ENCODE data around the gene TRIO. TPM values are rescaled to one million over a fixed set of nuclear protein-coding genes. Genes with fewer than 3 reads are reported as not detected.

Gene TRIO
- total and polyA plus RNA-seq, 10 of the 15 experiments (the other 5 are each of a cell fraction or from before 2014, with no cell fraction given) = 5.1 to 96.4 (median 44.6) TPM

- TF ChIP-seq BCL3 (IDR thresholded peaks at IDR 0.05; ENCODE audit: borderline replicate concordance, insufficient read depth, low read depth, low read length, poor library complexity, severe bottlenecking) (peak; percentile 65), JUNB (IDR thresholded peaks at IDR 0.05) (peak; percentile 67), TAF1 (IDR thresholded peaks at IDR 0.05; ENCODE audit: borderline replicate concordance, low read depth, low read length) (no peak), GABPA (IDR thresholded peaks at IDR 0.05; ENCODE audit: low read depth) (peak; percentile 44; the same call in 1 of the 2 replicates), CREM (IDR thresholded peaks at IDR 0.05; ENCODE audit: low read depth) (peak; percentile 53)
These were observed 306.9 kb downstream of the TRIO start (continued) for GRCh38 chr5:14450018-14450524.

- TF ChIP-seq STAT3 (IDR thresholded peaks at IDR 0.05; ENCODE audit: low read depth, low read length) = no peak
- TF ChIP-seq BACH1 (IDR thresholded peaks at IDR 0.05; ENCODE audit: borderline replicate concordance) = no peak
- no peak for TF ChIP-seq ATF2 (IDR thresholded peaks at IDR 0.05; ENCODE audit: low read length)
- no peak for TF ChIP-seq ZBED1 (IDR thresholded peaks at IDR 0.05; ENCODE audit: borderline replicate concordance)
- TF ChIP-seq SMARCA5 (IDR thresholded peaks at IDR 0.05) = no peak
- no peak for TF ChIP-seq RUNX3 (IDR thresholded peaks at IDR 0.05; ENCODE audit: low read length)
- TF ChIP-seq MEF2B (IDR thresholded peaks at IDR 0.05; ENCODE audit: partially characterized antibody, poor library complexity, severe bottlenecking) = no peak
- TF ChIP-seq CEBPB (IDR thresholded peaks at IDR 0.05; ENCODE audit: borderline replicate concordance in 1 of 2, low read depth in 2 of 2, low read length in 2 of 2) = no peak
- no peak for TF ChIP-seq NKRF (conservative IDR thresholded peaks at IDR 0.05)
- Histone ChIP-seq H4K20me1 (ENCODE audit: control insufficient read depth, insufficient read depth) (no peaks in the 10 kb centered on the region), H3K4me2 (ENCODE audit: control insufficient read depth, insufficient read depth) (no peak overlapping the region), H3K79me2 (ENCODE audit: control insufficient read depth, insufficient read depth, low read length) (peaks cover 2% of the 10 kb centered on the region; the same call in 1 of the 2 replicates), H3K9ac (ENCODE audit: control insufficient read depth, insufficient read depth, low read length) (no peak overlapping the region), H3K27ac (ENCODE audit: control insufficient read depth, insufficient read depth) (peak overlapping the region; percentile 74), H3K4me3 (no peak overlapping the region), H3K9me3 (replicated peaks; ENCODE audit: control insufficient read depth, insufficient read depth, low read length) (peaks cover 3% of the 10 kb centered on the region; the same call in 1 of the 3 replicates), H3K4me1 (ENCODE audit: control insufficient read depth, insufficient read depth, low read length) (peaks cover 25% of the 10 kb centered on the region), H3K27me3 (replicated peaks in 1 of 2; ENCODE audit: control insufficient read depth in 2 of 2, insufficient read depth in 2 of 2, low read length in 1 of 2) (no peaks in the 10 kb centered on the region), H2AFZ (ENCODE audit: control insufficient read depth, low read depth, low read length) (no peak overlapping the region), H3K36me3 (ENCODE audit: control insufficient read depth in 2 of 2, insufficient read depth in 2 of 2, low read length in 1 of 2) (peaks cover 7 to 18% of the 10 kb centered on the region in 2 experiments)
- no TSS peak for BruUV-seq (replicated peaks)
- POLR2A ChIA-PET = no interaction called here
- DNase-seq (ENCODE audit: low read depth, low spot score) (no peak), FAIRE-seq (no peak), ATAC-seq (no peak)
- WGBS (ENCODE audit: insufficient coverage, insufficient replicate concordance, low lambda C conversion rate, missing lambda C conversion rate) = 97% methylated on average over 2 of the region's 2 CpGs
- intact Hi-C loops (cut with micrococcal nuclease; ENCODE audit: unreplicated experiment) = no loop called here
- CTCF ChIA-PET = no interaction called here
- in situ Hi-C loops (cut with MboI) = no loop called here
- SMC1A ChIA-PET (ENCODE audit: uncharacterized antibody, unreplicated experiment) = interaction anchor here (0.6 kb wide), 1 partner anchor 281 kb away, joined by 3 read pairs; no protein-coding TSS in a partner anchor
- RAD21 ChIA-PET (ENCODE audit: unreplicated experiment) = no interaction called here
These were observed 307.6 kb downstream of the TRIO start for GRCh38 chr5:14450742-14451141.
